K562 (cell line): ENCODE results near the gene TRIM32. TPM values are rescaled to one million over a fixed set of nuclear protein-coding genes. Genes with fewer than 3 reads are reported as not detected.

Experiments
- ATAC-seq: fragments of 200-7000 bp; cut with Tn5 transposase; 3 replicates; pipeline ENCODE4 v1.9.1; 2020; ENCODE audit warnings: moderate library complexity
- BruUV-seq: library from RNA; stranded (reverse); fragments of 400-500 nt; replicated peaks from 2 replicates; lab custom pipeline; 2021; lab: Mats Ljungman, UMichigan
- CTCF ChIA-PET: fragments of 300-600 bp; formaldehyde crosslinking; extraction: SDS; loops from one replicate; lab custom pipeline; 2021; ENCODE audit warnings: low intra/inter-chr PET ratio; lab: Yijun Ruan, JAX
- POLR2A ChIA-PET: fragments of 300-600, 350-650 bp; sonication (Branson Sonifier 250); formaldehyde crosslinking; extraction: SDS; loops from one replicate; lab custom pipeline; 2021; ENCODE audit warnings: antibody characterized with exemption, inconsistent platforms; lab: Yijun Ruan, JAX
- DNase-seq, 4 experiments: peaks; one replicate each; pipeline versions ENCODE4 v3.0.0 to v3.0.0-alpha.2; 2011 to 2018; ENCODE audit warnings: low spot score in 3 of 4, mixed read lengths in 3 of 4; ENCODE audit errors: extremely low read depth in 1 of 4
- FAIRE-seq: peaks from 2 replicates; lab custom pipeline; 2011; peaks lifted over from hg19 to GRCh38; lab: Jason Lieb, UNC
- H2AFZ ChIP-seq: 2 replicates; pipeline ENCODE4 v1.6.0; 2011; ENCODE audit warnings: low read depth, low read length, control low read depth, inconsistent platforms
- H3K27ac ChIP-seq: fragments of 200-600 bp; 3 replicates; pipeline ENCODE4 v1.8.0; 2011; ENCODE audit warnings: low read depth, mild to moderate bottlenecking, control low read depth, inconsistent platforms, low read length, moderate library complexity, mixed read lengths; ENCODE audit errors: extremely low read depth
- H3K27me3 ChIP-seq, 2 experiments: fragments of 300-600 bp in 1 of 2; 2 replicates in 1 of 2; 3 replicates in 1 of 2; pipeline versions ENCODE4 v1.6.0 to v1.8.0; 2011; ENCODE audit warnings: inconsistent platforms in 2 of 2, low read length in 2 of 2, mild to moderate bottlenecking in 1 of 2, mixed read lengths in 1 of 2, moderate library complexity in 1 of 2; ENCODE audit not compliant: control insufficient read depth in 2 of 2, insufficient read depth in 2 of 2
- H3K36me3 ChIP-seq: fragments of 300-600 bp; 3 replicates; pipeline ENCODE4 v1.8.0; 2011; ENCODE audit warnings: mild to moderate bottlenecking, low read length, inconsistent platforms; ENCODE audit not compliant: control insufficient read depth, insufficient read depth
- H3K4me1 ChIP-seq, 2 experiments: fragments of 200-600 bp in 1 of 2; replicated peaks in 1 of 2; 2 replicates in 1 of 2; 3 replicates in 1 of 2; pipeline versions ENCODE4 v1.5.1 to v1.8.0; 2011; ENCODE audit warnings: inconsistent platforms in 2 of 2, low read length in 2 of 2, mild to moderate bottlenecking in 1 of 2, mixed read lengths in 1 of 2, moderate library complexity in 1 of 2; ENCODE audit not compliant: control insufficient read depth in 2 of 2, insufficient read depth in 2 of 2
- H3K4me2 ChIP-seq: 2 replicates; pipeline ENCODE4 v1.6.1; 2011; ENCODE audit warnings: low read length, control low read depth, inconsistent platforms, mixed read lengths; ENCODE audit not compliant: insufficient read depth
- H3K4me3 ChIP-seq: fragments of 200-600 bp; sonication (generic), shearing (Covaris generic); 2 replicates; pipeline ENCODE4 v1.5.1; 2016; ENCODE audit warnings: control low read depth, inconsistent platforms
- H3K79me2 ChIP-seq: fragments of 200-600 bp; 3 replicates; pipeline ENCODE4 v1.8.0; 2011; ENCODE audit warnings: low read length, inconsistent platforms; ENCODE audit not compliant: control insufficient read depth, insufficient read depth
- H3K9ac ChIP-seq, 2 experiments: 2 replicates each; pipeline versions ENCODE4 v1.6.0 to v1.6.1; 2011; ENCODE audit warnings: low read depth in 2 of 2, low read length in 2 of 2, control low read depth in 1 of 2, inconsistent platforms in 1 of 2, mild to moderate bottlenecking in 1 of 2, mixed read lengths in 1 of 2; ENCODE audit not compliant: insufficient read depth in 1 of 2
- H3K9me1 ChIP-seq: one replicate; pipeline ENCODE4 v1.6.0; 2011; ENCODE audit warnings: inconsistent platforms, mild to moderate bottlenecking, low read length, moderate library complexity; ENCODE audit not compliant: control insufficient read depth, insufficient read depth
- H3K9me3 ChIP-seq: replicated peaks from 2 replicates; pipeline ENCODE4 v1.5.1; 2011; ENCODE audit warnings: low read depth, low read length, inconsistent platforms; ENCODE audit not compliant: control insufficient read depth, insufficient read depth
- H4K20me1 ChIP-seq: replicated peaks from 2 replicates; pipeline ENCODE4 v1.6.1; 2011; ENCODE audit warnings: low read length, inconsistent platforms, mixed read lengths; ENCODE audit not compliant: control insufficient read depth, insufficient read depth
- ARID1B ChIP-seq: fragments of 450-650 bp; IDR thresholded peaks from 2 replicates; pipeline ENCODE4 v1.6.1; 2016; ENCODE audit warnings: antibody characterized with exemption, mild to moderate bottlenecking, inconsistent platforms
- CBFA2T3 ChIP-seq: fragments of 450-650 bp; IDR thresholded peaks from 2 replicates; pipeline ENCODE4 v1.6.1; 2017
- CC2D1A ChIP-seq: fragments of 450-650 bp; IDR thresholded peaks from 2 replicates; pipeline ENCODE4 v1.6.1; 2017; ENCODE audit warnings: mild to moderate bottlenecking
- DLX4 ChIP-seq: fragments of 250-450 bp; sonication (Bioruptor Pico); IDR thresholded peaks from 2 replicates; pipeline ENCODE4 v1.6.1; 2021; ENCODE audit warnings: mild to moderate bottlenecking
- FOXA3 ChIP-seq, 2 experiments: fragments of 450-650 bp in 1 of 2; sonication (generic) in 1 of 2; formaldehyde crosslinking; IDR thresholded peaks in 1 of 2; conservative IDR thresholded peaks in 1 of 2; 2 replicates each; pipeline versions ENCODE4 v1.4.0 to v1.8.0; 2020 to 2022; ENCODE audit warnings: mild to moderate bottlenecking in 2 of 2, missing genetic modification reagents in 1 of 2
- TAL1 ChIP-seq: fragments of 450-650 bp; IDR thresholded peaks from 2 replicates; pipeline ENCODE4 v1.6.1; 2016; ENCODE audit warnings: mild to moderate bottlenecking
- WGBS: fragments of 100-300 bp; shearing (Covaris generic); methylation state at CpG from one replicate; pipeline ENCODE4 v1.1.6; 2016; ENCODE audit warnings: low coverage, mixed read lengths; ENCODE audit not compliant: insufficient coverage; ENCODE audit errors: missing lambda C conversion rate; 5-methylcytosine and 5-hydroxymethylcytosine counted together
- in situ Hi-C: fragments of 300-500 bp; cut with MboI; formaldehyde crosslinking; loops from 4 replicates; pipeline ENCODE4 v1.15.0; 2018; ENCODE audit warnings: inconsistent platforms, mixed read lengths
- intact Hi-C: fragments of 100-400 bp; cut with micrococcal nuclease; formaldehyde crosslinking; loops from 2 replicates; pipeline ENCODE4 v1.14.2; 2022
- polyA plus RNA-seq, 8 experiments: library from polyadenylated mRNA; depleted of rRNA in 4 of 8; stranded (reverse) in 5 of 8; unstranded in 3 of 8; fragments of >200 nt; fragmentation: Nextera tagmentation in 2 of 8; fragmentation: Illumina TruSeq in 1 of 8; extraction: Ambion mirVana in 2 of 8; extraction: Trizol in 1 of 8; gene quantifications; 2 replicates each; pipeline versions ENCODE4 v1.2.1 to v1.2.3, GENCODE V29; 2011 to 2014; ENCODE audit warnings: inconsistent platforms in 1 of 8, missing spikeins in 1 of 8
- total RNA-seq, 7 experiments: library from RNA; depleted of rRNA in 6 of 7; stranded (reverse); fragments of >200 nt in 6 of 7; fragmentation: Illumina TruSeq in 2 of 7; extraction: Trizol in 2 of 7; gene quantifications; 2 replicates each; pipeline versions ENCODE4 v1.2.1 to v1.2.3, GENCODE V29; 2011 to 2021; ENCODE audit warnings: low replicate concordance in 1 of 7

The TRIM32 gene
- total and polyA plus RNA-seq, 9 of the 15 experiments (the other 6 are each of a cell fraction or from before 2014, with no cell fraction given) = 3.5 to 9.4 (median 5.9) TPM

- no peak for ATAC-seq
Measured at GRCh38 chr9:116705531-116705930, 18.4 kb downstream of the TRIM32 start.

More at GRCh38 chr9:116705531-116705930, 18.4 kb downstream of the TRIM32 start:
- H3K4me3 ChIP-seq = no peak overlapping the region
- no TSS peak for BruUV-seq
- DNase-seq (no peak), FAIRE-seq (no peak)
- no peak overlapping the region for H3K27ac ChIP-seq
- H3K4me1 ChIP-seq = no peaks in the 10 kb centered on the region
- no peak overlapping the region for H3K9ac ChIP-seq
- no peak overlapping the region for H3K4me2 ChIP-seq
- ChIA-PET CTCF (no interaction called here), POLR2A (interaction anchor here (1.1 to 1.7 kb wide), 3 partner anchors 8 to 73 kb away, joined by 3 to 4 read pairs (median 3); partner anchors contain the start of gene TRIM32)
- 0 out of 2 replicates have a peak, but pooled peaks have one; percentile 19 for TF ChIP-seq TAL1
- TF ChIP-seq FOXA3 (CRISPR knock-in tag; conservative IDR thresholded peaks at IDR 0.05 in 1 of 2, IDR thresholded peaks at IDR 0.05 in 1 of 2) = peak in 1 of 2 experiments; percentile 66; a peak in 2 of 4 replicates
- TF ChIP-seq ARID1B = 0 out of 2 replicates have a peak, but pooled peaks have one; percentile 25
- no peak for TF ChIP-seq DLX4 (CRISPR knock-in tag)
- no peak for TF ChIP-seq CC2D1A
- TF ChIP-seq CBFA2T3 = peak; percentile 17; the same call in 1 of the 2 replicates
- no peaks in the 10 kb centered on the region for H3K9me3 ChIP-seq
- no peaks in the 10 kb centered on the region for H3K27me3 ChIP-seq
- no peak overlapping the region for H2AFZ ChIP-seq
- no peaks in the 10 kb centered on the region for H3K36me3 ChIP-seq
- H3K9me1 ChIP-seq = no peaks in the 10 kb centered on the region
- WGBS = 0% methylated on average over 1 of the region's 1 CpG
- no peaks in the 10 kb centered on the region for H4K20me1 ChIP-seq
- no peaks in the 10 kb centered on the region for H3K79me2 ChIP-seq
- in situ Hi-C loops (no loop called here), intact Hi-C loops (no loop called here)
